Measurements from ENCODE around the gene LIFR.
"Not testable (repeated sequence)": the region's sequence is repeated elsewhere in the genome, so short reads cannot be mapped to it uniquely, and the experiment has no call there.

The LIFR gene

GRCh38 chr5:38524022-38524421, 32.4 kb downstream of the LIFR start:
- no peak for DNase-seq (ENCODE audit: low read depth, low spot score)
- no peaks in the 10 kb centered on the region for H3K9me3 ChIP-seq (ENCODE audit: control insufficient read depth, insufficient read depth, low read length)
- no CpG with 5 or more reads among the region's 3 CpGs for WGBS (ENCODE audit: insufficient coverage, insufficient read length)
- 0 out of 2 replicates have a peak, but pooled peaks cover 2% of the 10 kb centered on the region for H3K4me1 ChIP-seq (ENCODE audit: control insufficient read depth, insufficient read depth, low read length)
- no peaks in the 10 kb centered on the region for H3K27me3 ChIP-seq (ENCODE audit: control insufficient read depth, insufficient read depth, low read length)
- no peak overlapping the region for H3K27ac ChIP-seq (ENCODE audit: low read length)
- H3K36me3 ChIP-seq (ENCODE audit: control insufficient read depth, insufficient read depth, low read length), result peaks cover 4% of the 10 kb centered on the region; the same call in 1 of the 2 replicates
- no peak overlapping the region for H3K4me3 ChIP-seq (ENCODE audit: low read length)

- 100% methylated on average over 1 of the region's 3 CpGs for WGBS (ENCODE audit: insufficient coverage, insufficient read length)
- H3K36me3 ChIP-seq (ENCODE audit: control insufficient read depth, insufficient read depth, low read length), result peaks cover 4% of the 10 kb centered on the region; the same call in 1 of the 2 replicates
- no peaks in the 10 kb centered on the region for H3K4me1 ChIP-seq (ENCODE audit: control insufficient read depth, insufficient read depth, low read length)
- no peaks in the 10 kb centered on the region for H3K27me3 ChIP-seq (ENCODE audit: control insufficient read depth, insufficient read depth, low read length)
- DNase-seq (ENCODE audit: low read depth, low spot score), result no peak
- H3K27ac ChIP-seq (ENCODE audit: low read length), result no peak overlapping the region
- H3K4me3 ChIP-seq (ENCODE audit: low read length), result no peak overlapping the region
- H3K9me3 ChIP-seq (ENCODE audit: control insufficient read depth, insufficient read depth, low read length), result no peaks in the 10 kb centered on the region
Measured at GRCh38 chr5:38519476-38519875, 37.0 kb downstream of the LIFR start.

DNA sequence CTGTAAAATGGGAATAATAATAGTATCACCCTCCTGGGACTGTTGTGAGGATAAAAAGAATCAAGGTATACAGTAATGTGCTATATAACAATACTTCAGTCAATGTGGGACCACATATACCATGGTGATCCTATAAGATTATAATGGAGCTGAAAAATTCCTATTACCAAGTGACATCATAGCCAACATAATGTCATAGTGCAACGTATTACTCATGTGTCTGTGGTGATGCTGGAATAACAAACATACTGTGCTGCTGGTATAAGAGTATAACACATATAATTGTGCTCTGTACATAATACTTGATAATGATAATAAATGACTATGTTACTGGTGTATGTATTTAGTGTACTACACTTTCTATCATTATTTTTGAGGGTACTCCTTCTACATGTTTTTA, 38.1 kb downstream of the LIFR start:
- Histone ChIP-seq H3K27me3 (ENCODE audit: control insufficient read depth, insufficient read depth, low read length) (no peaks in the 10 kb centered on the region), H3K36me3 (ENCODE audit: control insufficient read depth, insufficient read depth, low read length) (peaks cover 4% of the 10 kb centered on the region; the same call in 1 of the 2 replicates), H3K4me1 (ENCODE audit: control insufficient read depth, insufficient read depth, low read length) (no peaks in the 10 kb centered on the region), H3K9me3 (ENCODE audit: control insufficient read depth, insufficient read depth, low read length) (no peaks in the 10 kb centered on the region), H3K27ac (ENCODE audit: low read length) (no peak overlapping the region), H3K4me3 (ENCODE audit: low read length) (no peak overlapping the region)
- no peak for DNase-seq (ENCODE audit: low read depth, low spot score)
- no CpG with 5 or more reads among the region's 1 CpG for WGBS (ENCODE audit: insufficient coverage, insufficient read length)

DNA sequence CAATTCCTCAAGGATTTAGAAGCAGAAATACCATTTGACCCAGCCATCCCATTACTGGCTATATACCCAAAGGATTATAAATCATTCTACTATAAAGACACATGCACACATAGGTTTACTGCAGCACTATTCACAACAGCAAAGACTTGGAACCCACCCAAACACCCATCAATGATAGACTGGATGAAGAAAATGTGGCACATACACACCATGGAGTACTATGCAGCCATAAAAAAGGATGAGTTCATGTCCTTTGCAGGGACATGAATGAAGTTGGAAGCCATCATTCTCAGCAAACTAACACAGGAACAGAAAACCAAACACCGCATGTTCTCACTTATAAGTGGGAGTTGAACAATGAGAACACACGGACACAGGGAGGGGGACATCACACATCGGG, 39.8 kb downstream of the LIFR start:
- not testable (repeated sequence) for H3K4me3 ChIP-seq (ENCODE audit: low read length); H3K9me3 ChIP-seq (ENCODE audit: control insufficient read depth, insufficient read depth, low read length); H3K27ac ChIP-seq (ENCODE audit: low read length); H3K36me3 ChIP-seq (ENCODE audit: control insufficient read depth, insufficient read depth, low read length); DNase-seq (ENCODE audit: low read depth, low spot score); H3K4me1 ChIP-seq (ENCODE audit: control insufficient read depth, insufficient read depth, low read length); H3K27me3 ChIP-seq (ENCODE audit: control insufficient read depth, insufficient read depth, low read length)
- WGBS (ENCODE audit: insufficient coverage, insufficient read length), result no CpG with 5 or more reads among the region's 3 CpGs

DNA sequence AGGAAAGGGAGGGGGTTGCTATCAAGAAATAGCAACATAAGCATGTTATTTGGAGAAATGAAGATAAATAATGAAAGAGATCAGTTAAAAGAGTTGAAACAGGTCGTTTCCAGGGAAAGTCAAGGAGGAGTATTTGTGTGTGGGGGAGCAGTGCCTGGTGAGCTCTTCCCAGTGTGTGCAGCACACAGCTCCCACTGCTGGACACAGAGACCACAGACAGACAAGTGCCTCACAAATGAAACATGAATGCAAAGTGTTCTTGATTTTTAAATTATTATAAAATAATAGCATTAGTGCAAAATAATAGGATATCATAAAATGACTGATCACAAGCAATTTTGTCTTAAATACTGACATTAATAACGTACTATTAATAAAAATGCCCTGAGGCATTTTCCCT, 40.8 kb downstream of the LIFR start:
- WGBS (ENCODE audit: insufficient coverage, insufficient read length), result no CpG with 5 or more reads among the region's 2 CpGs
- no peaks in the 10 kb centered on the region for H3K27me3 ChIP-seq (ENCODE audit: control insufficient read depth, insufficient read depth, low read length)

DNA sequence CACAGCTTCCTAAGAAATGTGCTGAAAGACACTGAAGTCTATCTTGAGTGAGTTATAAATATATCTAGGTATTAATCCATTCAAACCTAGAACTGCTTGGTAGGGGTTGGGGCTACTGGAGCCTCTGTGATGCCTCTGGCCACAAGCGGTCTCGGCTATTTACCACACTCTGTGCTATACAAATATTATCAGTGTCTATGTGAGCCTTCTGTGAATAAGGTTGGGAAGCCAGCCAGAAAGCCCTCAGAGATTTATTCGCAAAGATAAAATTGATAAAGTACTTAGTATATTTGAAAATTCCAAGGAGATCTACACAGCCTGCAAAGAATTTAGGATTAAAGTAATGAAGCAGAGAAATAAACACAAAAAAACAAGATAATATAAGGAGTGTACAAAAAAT, 41.4 kb downstream of the LIFR start:
- no peaks in the 10 kb centered on the region for H3K9me3 ChIP-seq (ENCODE audit: control insufficient read depth, insufficient read depth, low read length)
- no peaks in the 10 kb centered on the region for H3K36me3 ChIP-seq (ENCODE audit: control insufficient read depth, insufficient read depth, low read length)
- no CpG with 5 or more reads among the region's 3 CpGs for WGBS (ENCODE audit: insufficient coverage, insufficient read length)
- H3K4me3 ChIP-seq (ENCODE audit: low read length), result no peak overlapping the region
- DNase-seq (ENCODE audit: low read depth, low spot score), result no peak
- no peak overlapping the region for H3K27ac ChIP-seq (ENCODE audit: low read length)
- H3K27me3 ChIP-seq (ENCODE audit: control insufficient read depth, insufficient read depth, low read length), result no peaks in the 10 kb centered on the region
- no peaks in the 10 kb centered on the region for H3K4me1 ChIP-seq (ENCODE audit: control insufficient read depth, insufficient read depth, low read length)

More for the DNA sequence above, 40.8 kb downstream of the LIFR start:
- Histone ChIP-seq H3K4me3 (ENCODE audit: low read length) (no peak overlapping the region), H3K36me3 (ENCODE audit: control insufficient read depth, insufficient read depth, low read length) (no peaks in the 10 kb centered on the region), H3K27ac (ENCODE audit: low read length) (no peak overlapping the region), H3K4me1 (ENCODE audit: control insufficient read depth, insufficient read depth, low read length) (no peaks in the 10 kb centered on the region), H3K9me3 (ENCODE audit: control insufficient read depth, insufficient read depth, low read length) (no peaks in the 10 kb centered on the region)
- no peak for DNase-seq (ENCODE audit: low read depth, low spot score)

DNA sequence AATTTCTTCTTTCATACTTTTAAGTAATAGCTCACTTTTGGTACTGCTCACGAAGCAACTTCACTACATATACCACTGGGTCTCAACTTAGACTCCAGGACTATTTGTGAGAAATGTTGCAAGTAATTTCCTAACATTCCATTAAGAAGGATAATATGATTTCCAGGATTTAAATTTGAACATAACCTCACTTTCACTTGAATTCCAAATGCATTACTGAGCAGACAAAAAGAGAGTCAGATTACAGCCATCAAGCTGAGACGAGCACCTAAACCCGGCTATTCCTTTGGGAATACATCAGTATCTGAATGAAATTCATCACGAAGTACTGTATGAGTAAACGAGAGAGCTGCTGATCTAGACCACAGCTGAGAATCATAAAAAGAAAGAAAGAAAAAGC, 47.3 kb downstream of the LIFR start:
- no peak for DNase-seq (ENCODE audit: low read depth, low spot score)
- no CpG with 5 or more reads among the region's 5 CpGs for WGBS (ENCODE audit: insufficient coverage, insufficient read length)
- Histone ChIP-seq H3K9me3 (ENCODE audit: control insufficient read depth, insufficient read depth, low read length) (no peaks in the 10 kb centered on the region), H3K27ac (ENCODE audit: low read length) (no peak overlapping the region), H3K4me3 (ENCODE audit: low read length) (no peak overlapping the region), H3K27me3 (ENCODE audit: control insufficient read depth, insufficient read depth, low read length) (no peaks in the 10 kb centered on the region), H3K4me1 (ENCODE audit: control insufficient read depth, insufficient read depth, low read length) (no peaks in the 10 kb centered on the region), H3K36me3 (ENCODE audit: control insufficient read depth, insufficient read depth, low read length) (no peaks in the 10 kb centered on the region)

- H3K4me3 ChIP-seq (ENCODE audit: low read length), result no peak overlapping the region
- H3K36me3 ChIP-seq (ENCODE audit: control insufficient read depth, insufficient read depth, low read length), result no peaks in the 10 kb centered on the region
- no peak for DNase-seq (ENCODE audit: low read depth, low spot score)
- no peaks in the 10 kb centered on the region for H3K9me3 ChIP-seq (ENCODE audit: control insufficient read depth, insufficient read depth, low read length)
- no CpG with 5 or more reads among the region's 3 CpGs for WGBS (ENCODE audit: insufficient coverage, insufficient read length)
- no peaks in the 10 kb centered on the region for H3K4me1 ChIP-seq (ENCODE audit: control insufficient read depth, insufficient read depth, low read length)
- H3K27ac ChIP-seq (ENCODE audit: low read length), result no peak overlapping the region
- H3K27me3 ChIP-seq (ENCODE audit: control insufficient read depth, insufficient read depth, low read length), result no peaks in the 10 kb centered on the region
Measured at GRCh38 chr5:38506302-38506701, 50.1 kb downstream of the LIFR start.

DNA sequence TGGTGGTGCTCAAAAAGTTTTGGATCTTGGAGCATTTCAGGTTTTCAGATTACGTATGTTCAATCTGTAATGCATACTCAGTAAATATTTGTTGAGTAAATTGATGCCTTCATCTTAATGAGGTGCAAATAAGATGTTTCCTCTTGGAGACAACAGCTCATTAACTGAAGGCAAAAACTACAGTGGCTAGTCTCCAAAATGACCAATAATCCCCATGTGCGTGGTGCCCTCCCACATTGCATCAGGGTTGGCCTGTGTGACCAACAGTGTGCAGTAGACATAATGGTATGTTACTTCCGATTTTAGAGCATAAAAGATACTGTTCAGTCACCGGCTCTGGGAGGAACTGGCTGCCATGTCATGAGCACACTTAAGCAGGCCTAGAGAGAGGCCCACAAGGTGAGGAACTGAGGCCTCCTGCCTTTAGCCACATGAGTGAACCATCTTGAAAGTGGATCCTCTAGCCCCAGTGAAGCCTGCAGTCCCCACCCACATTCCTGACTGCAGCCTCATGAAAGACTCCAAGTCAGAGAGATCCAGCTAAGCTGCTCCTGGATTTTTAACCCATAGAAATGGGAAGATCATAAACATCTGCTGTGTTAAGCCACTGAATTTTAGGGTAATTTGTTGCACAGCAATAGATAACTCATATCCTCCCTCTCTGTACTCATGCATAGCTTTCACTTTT, 55.7 kb downstream of the LIFR start:
- no peak for DNase-seq (ENCODE audit: low read depth, low spot score)
- Histone ChIP-seq H3K36me3 (ENCODE audit: control insufficient read depth, insufficient read depth, low read length) (no peaks in the 10 kb centered on the region), H3K4me1 (ENCODE audit: control insufficient read depth, insufficient read depth, low read length) (no peaks in the 10 kb centered on the region; the same call in 1 of the 2 replicates), H3K4me3 (ENCODE audit: low read length) (no peak overlapping the region), H3K27me3 (ENCODE audit: control insufficient read depth, insufficient read depth, low read length) (no peaks in the 10 kb centered on the region), H3K27ac (ENCODE audit: low read length) (no peak overlapping the region), H3K9me3 (ENCODE audit: control insufficient read depth, insufficient read depth, low read length) (no peaks in the 10 kb centered on the region)
- no CpG with 5 or more reads among the region's 4 CpGs for whole genome bisulfite sequencing (ENCODE audit: insufficient coverage, insufficient read length)

DNA sequence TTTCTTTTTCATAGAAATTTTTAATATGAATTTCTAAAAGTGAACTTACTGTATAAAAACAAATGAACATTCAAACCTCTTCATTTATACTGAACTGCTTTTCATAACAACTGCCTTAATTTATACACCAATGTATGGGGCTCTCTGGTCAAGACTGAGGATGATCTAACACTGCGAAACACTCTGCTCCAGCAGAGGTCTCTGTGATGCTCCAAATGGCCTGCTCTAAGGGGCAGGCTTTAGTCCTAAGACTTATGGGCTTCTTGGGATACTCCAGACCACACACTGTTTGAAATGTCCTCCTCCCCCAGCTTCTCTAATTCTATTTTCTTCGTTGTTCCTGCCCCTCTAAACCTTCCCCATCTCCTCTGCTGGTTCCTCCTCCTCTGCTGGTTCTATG, 58.5 kb downstream of the LIFR start:
- H3K4me3 ChIP-seq (ENCODE audit: low read length), result no peak overlapping the region
- H3K27me3 ChIP-seq (ENCODE audit: control insufficient read depth, insufficient read depth, low read length), result no peaks in the 10 kb centered on the region
- WGBS (ENCODE audit: insufficient coverage, insufficient read length), result no CpG with 5 or more reads among the region's 2 CpGs
- no peak for DNase-seq (ENCODE audit: low read depth, low spot score)
- no peaks in the 10 kb centered on the region; the same call in 1 of the 2 replicates for H3K4me1 ChIP-seq (ENCODE audit: control insufficient read depth, insufficient read depth, low read length)
- no peak overlapping the region for H3K27ac ChIP-seq (ENCODE audit: low read length)
- no peaks in the 10 kb centered on the region for H3K9me3 ChIP-seq (ENCODE audit: control insufficient read depth, insufficient read depth, low read length)
- no peaks in the 10 kb centered on the region for H3K36me3 ChIP-seq (ENCODE audit: control insufficient read depth, insufficient read depth, low read length)

DNA sequence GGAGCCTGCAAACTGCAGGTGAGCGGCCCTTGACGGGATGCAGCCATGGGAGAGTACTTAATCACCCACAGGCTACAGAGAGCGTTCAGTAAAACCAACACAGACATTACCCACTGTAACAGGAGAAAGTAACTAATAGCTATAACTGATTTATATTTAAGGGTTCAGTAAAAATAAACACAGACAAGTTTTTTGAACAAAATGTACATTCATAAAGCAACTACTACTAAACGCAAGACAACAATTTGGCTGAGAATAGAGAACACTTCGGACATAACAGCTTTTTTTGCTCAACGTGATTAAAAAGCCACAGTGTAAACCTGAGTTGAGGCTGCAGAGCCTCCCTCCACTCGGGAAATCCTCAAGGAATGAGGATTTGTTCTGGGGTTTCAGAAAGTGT, 61.7 kb downstream of the LIFR start:
- Histone ChIP-seq H3K4me3 (ENCODE audit: low read length) (no peak overlapping the region), H3K27ac (ENCODE audit: low read length) (no peak overlapping the region), H3K36me3 (ENCODE audit: control insufficient read depth, insufficient read depth, low read length) (no peaks in the 10 kb centered on the region), H3K27me3 (ENCODE audit: control insufficient read depth, insufficient read depth, low read length) (no peaks in the 10 kb centered on the region), H3K9me3 (ENCODE audit: control insufficient read depth, insufficient read depth, low read length) (no peaks in the 10 kb centered on the region), H3K4me1 (ENCODE audit: control insufficient read depth, insufficient read depth, low read length) (no peaks in the 10 kb centered on the region; the same call in 1 of the 2 replicates)
- WGBS (ENCODE audit: insufficient coverage, insufficient read length), result no CpG with 5 or more reads among the region's 7 CpGs
- no peak for DNase-seq (ENCODE audit: low read depth, low spot score)

Measured in iPS DF 6.9 (cell line).